Right renal pelvis (tissue), 4 donors: ENCODE data around the gene SALL3. TPM values are rescaled to one million over a fixed set of nuclear protein-coding genes. Genes with fewer than 3 reads are reported as not detected.

Experiments
- polyA plus RNA-seq, 4 donors: library from polyadenylated mRNA; unstranded; fragments of 120-200 nt; gene quantifications; one replicate each; pipeline ENCODE4 v1.2.1, GENCODE V29; 2013; ENCODE audit not compliant: insufficient read length in 4 of 4

SALL3 gene
- polyA plus RNA-seq, 4 donors, result 10.6 to 11.6 (median 11.5) TPM

Other genes starting within 250 kb of the SALL3 start
- gene ATP9B, start 89.6 kb downstream of the SALL3 start, polyA plus RNA-seq, result 10 to 100 TPM; 29.0 to 39.0 (median 31.5) TPM